ENCODE data around the gene NDUFB8.

Gene NDUFB8

DNA sequence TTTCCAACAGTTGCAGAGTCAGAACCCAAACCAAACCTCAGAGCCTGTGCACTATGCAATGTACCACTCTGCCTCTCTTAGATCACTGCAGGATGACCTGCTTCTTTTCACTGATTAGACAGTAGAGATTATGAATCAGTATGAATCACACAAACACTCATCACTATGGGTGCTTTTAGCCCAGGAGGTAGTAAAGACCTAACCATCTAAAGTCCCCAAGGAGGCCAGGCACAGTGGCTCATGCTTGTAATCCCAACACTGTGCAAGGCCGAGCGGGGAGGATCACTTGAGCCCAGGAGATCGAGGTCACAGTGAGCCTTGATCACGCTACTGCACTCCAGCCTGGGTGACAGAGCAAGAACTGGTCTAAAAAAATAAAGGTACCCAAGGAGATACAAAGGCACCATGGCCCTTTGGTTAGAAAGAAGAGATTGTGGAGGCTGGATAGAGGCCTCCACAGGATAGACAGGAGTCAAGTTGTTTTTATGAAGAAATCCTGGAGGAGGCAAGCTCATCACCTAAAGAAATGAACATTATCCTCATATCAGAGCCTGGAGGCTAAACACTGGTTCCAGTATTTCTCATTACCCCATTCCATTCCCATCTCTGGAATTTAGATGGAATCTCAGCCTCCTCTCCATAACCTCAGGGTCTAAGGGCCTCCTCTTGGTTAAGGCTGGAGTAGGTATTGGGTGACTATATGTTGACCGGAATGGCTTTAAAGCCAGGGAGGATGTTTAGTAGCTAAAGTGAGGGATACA is 22.9 kb downstream of the NDUFB8 start:
- peak; percentile 82 for DNase-seq

DNA sequence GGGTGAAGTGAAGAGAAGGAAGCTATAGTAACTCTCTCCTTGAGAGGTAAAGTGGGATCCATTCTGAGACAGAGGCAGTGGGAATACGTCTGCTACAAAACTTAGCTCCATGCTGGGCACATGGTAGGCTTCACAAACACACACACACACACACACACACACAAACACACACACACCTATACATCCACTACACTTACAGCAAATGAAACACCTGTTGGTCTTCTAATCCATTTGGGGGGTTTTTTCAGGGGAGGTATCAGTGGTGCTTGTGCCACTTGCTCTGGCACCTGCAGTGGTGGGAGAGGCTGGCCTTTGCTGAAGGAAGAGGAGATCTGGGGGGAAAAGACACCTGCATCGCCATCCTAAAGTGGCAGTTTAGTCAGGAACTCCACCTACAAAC is 24.5 kb downstream of the NDUFB8 start:
- no peak for DNase-seq

GRCh38 chr10:100504096-100504495 is 25.6 kb downstream of the NDUFB8 start:
- DNase-seq, result peak; percentile 74

- DNase-seq, result no peak
Observed at GRCh38 chr10:100502926-100503494, 26.7 kb downstream of the NDUFB8 start.

GRCh38 chr10:100501423-100501822 is 28.2 kb downstream of the NDUFB8 start:
- no peak for DNase-seq

DNA sequence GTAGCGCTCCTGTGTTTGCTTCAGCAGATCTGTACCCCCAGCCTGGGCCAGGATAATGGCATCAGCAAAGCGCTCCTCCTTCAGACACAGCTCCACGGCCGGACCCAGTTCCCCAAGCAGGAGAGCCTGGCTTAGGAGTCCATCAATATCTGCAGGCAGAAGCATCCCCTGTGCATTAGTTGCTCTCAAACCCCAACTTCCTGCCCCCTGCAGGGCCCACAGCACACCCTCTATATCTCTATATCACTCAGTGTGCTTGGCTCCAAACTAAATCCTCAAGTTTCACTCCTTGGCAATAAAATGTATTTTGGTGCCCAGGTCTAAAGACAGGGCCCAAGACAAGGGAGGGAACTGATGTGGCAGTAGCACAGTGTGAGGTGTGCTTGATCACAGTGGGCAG is 31.6 kb downstream of the NDUFB8 start:
- no peak for DNase-seq

- DNase-seq, result no peak
Observed at GRCh38 chr10:100496567-100496966, 33.1 kb downstream of the NDUFB8 start.

- no peak for DNase-seq
Observed at GRCh38 chr10:100490531-100490930, 39.1 kb downstream of the NDUFB8 start.

DNA sequence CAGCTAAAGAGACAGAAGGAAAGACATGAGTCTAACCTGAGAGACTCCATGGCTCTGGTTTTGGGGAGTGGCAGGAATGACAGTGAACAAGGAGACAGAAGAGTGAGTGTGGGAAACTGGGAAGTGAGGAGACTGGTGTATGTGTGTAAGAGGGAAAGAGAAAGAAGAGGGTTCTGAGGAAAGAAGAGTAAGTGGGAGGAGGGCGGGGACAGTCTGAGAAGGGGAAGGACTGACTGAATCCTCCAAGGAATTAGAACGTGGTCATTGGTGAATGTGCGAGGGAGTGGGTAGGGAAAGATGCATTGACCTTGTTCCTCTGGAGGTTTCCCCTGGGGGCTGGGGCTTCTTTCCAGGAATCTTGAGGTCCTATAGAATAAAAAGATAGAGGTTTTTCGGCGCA is 40.3 kb downstream of the NDUFB8 start:
- DNase-seq, result no peak

DNA sequence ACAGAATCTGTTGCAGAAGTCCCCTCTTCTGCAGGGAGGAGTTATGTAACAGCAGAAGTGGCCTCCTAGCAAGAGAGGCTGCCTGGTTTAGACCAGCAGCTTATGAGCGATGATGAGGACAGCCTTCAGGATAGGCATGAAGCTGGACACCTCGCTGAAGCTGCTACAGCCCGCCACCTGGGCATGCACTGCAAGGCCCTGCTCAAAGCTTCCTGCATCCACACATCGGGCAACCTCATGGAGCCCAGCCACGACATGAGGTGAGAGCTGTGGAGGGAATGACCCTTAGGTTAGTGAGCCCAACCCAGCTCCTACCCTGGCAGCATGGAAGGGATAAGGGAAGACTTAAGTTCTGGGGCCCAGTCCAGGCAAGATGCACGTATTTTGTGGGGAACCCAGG is 42.1 kb downstream of the NDUFB8 start:
- DNase-seq, result no peak

GRCh38 chr10:100485801-100486495 is 43.7 kb downstream of the NDUFB8 start:
- DNase-seq, result no peak

- DNase-seq, result no peak
Observed at GRCh38 chr10:100485366-100485765, 44.3 kb downstream of the NDUFB8 start.

DNA sequence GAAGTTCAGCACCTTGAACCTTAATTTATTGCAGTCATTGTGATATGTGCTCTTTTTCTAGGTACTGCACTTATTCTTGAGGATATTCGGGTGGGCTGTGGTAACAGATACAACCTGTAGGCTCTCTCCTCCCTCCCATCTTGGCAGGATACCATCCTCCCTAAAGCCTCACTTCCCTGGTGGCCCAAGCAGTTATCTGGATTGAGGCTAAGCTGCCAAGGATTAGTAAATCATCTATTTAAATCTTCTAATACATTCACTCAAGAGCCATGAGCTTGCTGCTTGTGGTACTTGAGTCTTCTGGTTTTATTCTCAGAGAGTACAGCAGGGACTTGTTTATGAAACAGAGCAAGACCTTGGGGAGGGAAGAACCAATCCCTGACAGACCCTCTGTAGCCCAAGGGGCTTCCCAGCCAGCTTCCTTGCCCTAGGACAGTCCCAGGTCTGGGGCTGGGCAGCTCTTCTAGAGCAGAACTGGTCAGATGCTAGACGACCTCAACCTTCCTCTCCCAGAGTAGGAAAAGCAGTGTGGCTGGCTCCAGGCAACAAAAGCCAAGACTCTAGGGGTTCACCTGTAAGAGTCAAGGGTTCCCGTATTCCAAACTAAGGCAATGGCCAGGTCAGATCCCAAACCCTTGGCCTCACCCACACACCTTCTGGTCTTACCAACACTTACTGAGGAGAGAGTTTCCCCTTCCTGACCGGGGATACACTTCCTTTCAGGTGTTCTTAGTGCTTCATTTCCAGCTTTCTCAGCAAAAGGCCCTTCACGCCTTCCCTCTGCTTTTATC is 45.6 kb downstream of the NDUFB8 start:
- no peak for DNase-seq

DNA sequence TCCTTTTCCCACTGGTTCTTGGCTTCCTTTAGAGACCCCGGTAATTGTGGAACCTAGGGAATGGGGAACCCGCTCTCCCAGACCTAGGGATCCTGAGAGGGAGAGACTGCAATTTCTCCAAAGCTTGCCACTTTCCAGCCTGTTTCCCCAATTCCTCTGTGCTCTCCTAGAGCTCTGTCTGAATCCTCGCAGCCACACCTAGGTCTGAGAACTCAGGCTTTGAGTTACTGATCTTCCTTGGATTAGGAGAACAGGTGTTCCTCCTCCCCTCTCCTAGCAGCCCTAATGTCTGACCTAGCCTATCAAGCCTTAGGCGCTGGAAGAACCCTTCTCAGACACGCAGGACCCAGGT is 46.9 kb downstream of the NDUFB8 start:
- DNase-seq, result no peak

DNA sequence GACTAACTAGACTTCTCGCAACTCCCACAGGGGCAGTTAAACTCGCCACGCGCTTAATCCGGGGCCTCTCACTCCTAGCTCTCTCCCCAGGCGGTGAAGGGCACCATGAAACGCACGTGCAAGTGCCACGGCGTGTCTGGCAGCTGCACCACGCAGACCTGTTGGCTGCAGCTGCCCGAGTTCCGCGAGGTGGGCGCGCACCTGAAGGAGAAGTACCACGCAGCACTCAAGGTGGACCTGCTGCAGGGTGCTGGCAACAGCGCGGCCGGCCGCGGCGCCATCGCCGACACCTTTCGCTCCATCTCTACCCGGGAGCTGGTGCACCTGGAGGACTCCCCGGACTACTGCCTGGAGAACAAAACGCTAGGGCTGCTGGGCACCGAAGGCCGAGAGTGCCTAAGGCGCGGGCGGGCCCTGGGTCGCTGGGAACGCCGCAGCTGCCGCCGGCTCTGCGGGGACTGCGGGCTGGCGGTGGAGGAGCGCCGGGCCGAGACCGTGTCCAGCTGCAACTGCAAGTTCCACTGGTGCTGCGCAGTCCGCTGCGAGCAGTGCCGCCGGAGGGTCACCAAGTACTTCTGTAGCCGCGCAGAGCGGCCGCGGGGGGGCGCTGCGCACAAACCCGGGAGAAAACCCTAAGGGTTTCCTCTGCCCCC is 47.4 kb downstream of the NDUFB8 start:
- peak; percentile 53 for DNase-seq

- peak; percentile 76 for DNase-seq
Observed at GRCh38 chr10:100481462-100482081, 48.1 kb downstream of the NDUFB8 start.

GRCh38 chr10:100480002-100480401 is 49.7 kb downstream of the NDUFB8 start:
- no peak for DNase-seq

DNA sequence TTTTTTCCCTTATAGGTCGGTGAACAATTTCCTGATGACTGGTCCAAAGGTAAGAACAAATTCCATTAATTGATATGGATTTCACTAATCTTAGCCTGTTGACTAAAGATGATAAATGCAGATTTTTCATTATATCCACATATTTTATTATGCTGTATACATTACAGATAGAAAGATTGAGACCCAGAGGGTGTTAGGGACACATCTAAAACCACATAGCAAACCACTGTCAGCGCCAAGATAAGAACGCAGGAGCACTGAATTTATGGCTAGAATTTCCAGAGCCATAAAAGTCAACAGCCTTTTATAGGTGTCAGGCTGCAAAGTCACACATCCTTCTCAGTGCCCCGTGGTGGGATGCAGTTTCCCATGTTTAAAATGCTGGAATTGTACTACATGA is 50.6 kb downstream of the NDUFB8 start:
- no peak for DNase-seq

DNA sequence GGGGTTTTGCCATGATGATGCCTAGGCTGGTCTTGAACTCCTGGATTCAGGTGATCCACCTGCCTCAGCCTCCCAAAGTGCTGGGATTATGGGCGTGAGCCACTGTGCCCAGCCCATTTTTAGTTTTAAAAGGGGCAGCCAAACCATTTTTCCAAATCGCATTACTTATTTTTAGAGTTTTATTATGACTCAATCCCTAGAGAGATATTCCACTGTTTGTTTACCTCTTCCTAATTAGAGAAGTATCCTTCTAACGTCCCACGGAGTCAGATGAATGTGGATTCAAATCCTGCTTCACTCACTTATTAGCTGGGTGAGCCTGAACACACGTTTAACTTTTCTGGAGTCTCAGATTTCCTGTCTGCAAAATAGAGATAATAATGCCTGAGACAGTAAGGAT is 51.7 kb downstream of the NDUFB8 start:
- no peak for DNase-seq
